ENCODE results near the gene AQP1.

Gene AQP1

GRCh38 chr7:30920021-30920583 is 8.4 kb downstream of the AQP1 start:
- no peaks in the 10 kb centered on the region for H3K9me3 Mint-ChIP-seq
- H3K4me1 Mint-ChIP-seq, result peaks cover 32% of the 10 kb centered on the region
- H3K27ac Mint-ChIP-seq, result peak overlapping the region in 2 of 3 experiments; percentile 15 to 38
- H3K36me3 Mint-ChIP-seq (ENCODE audit: low read depth), result no peaks in the 10 kb centered on the region
- no peak for TF ChIP-seq CTCF (IDR thresholded peaks at IDR 0.05; ENCODE audit: unreplicated experiment in 3 of 3)
- H3K4me3 Mint-ChIP-seq, result no peak overlapping the region
- H3K27me3 Mint-ChIP-seq (ENCODE audit: low read depth), result no peaks in the 10 kb centered on the region

GRCh38 chr7:30920584-30921539 is 9.2 kb downstream of the AQP1 start:
- no peak overlapping the region for H3K4me3 Mint-ChIP-seq

GRCh38 chr7:30921540-30922401 is 10.1 kb downstream of the AQP1 start:
- Mint-ChIP-seq H3K27me3 (ENCODE audit: low read depth) (no peaks in the 10 kb centered on the region), H3K27ac (no peak overlapping the region), H3K9me3 (no peaks in the 10 kb centered on the region), H3K4me3 (no peak overlapping the region), H3K36me3 (ENCODE audit: low read depth) (no peaks in the 10 kb centered on the region), H3K4me1 (peaks cover 29% of the 10 kb centered on the region)
- no peak for TF ChIP-seq CTCF (IDR thresholded peaks at IDR 0.05; ENCODE audit: unreplicated experiment in 3 of 3)

More at GRCh38 chr7:30920584-30921539, 9.2 kb downstream of the AQP1 start:
- Mint-ChIP-seq H3K4me1 (peaks cover 32% of the 10 kb centered on the region), H3K36me3 (ENCODE audit: low read depth) (no peaks in the 10 kb centered on the region), H3K27me3 (ENCODE audit: low read depth) (no peaks in the 10 kb centered on the region), H3K9me3 (no peaks in the 10 kb centered on the region), H3K27ac (peak overlapping the region in 1 of 3 experiments; percentile 48)
- no peak for TF ChIP-seq CTCF (IDR thresholded peaks at IDR 0.05; ENCODE audit: unreplicated experiment in 3 of 3)

- Mint-ChIP-seq H3K36me3 (ENCODE audit: low read depth) (no peaks in the 10 kb centered on the region), H3K27ac (no peak overlapping the region), H3K4me3 (no peak overlapping the region), H3K27me3 (ENCODE audit: low read depth) (no peaks in the 10 kb centered on the region), H3K9me3 (no peaks in the 10 kb centered on the region), H3K4me1 (peaks cover 20% of the 10 kb centered on the region)
- no peak for TF ChIP-seq CTCF (IDR thresholded peaks at IDR 0.05; ENCODE audit: unreplicated experiment in 3 of 3)
These were observed 10.9 kb downstream of the AQP1 start for GRCh38 chr7:30922596-30922995.

GRCh38 chr7:30923009-30923773 is 11.5 kb downstream of the AQP1 start:
- no peak overlapping the region for H3K27ac Mint-ChIP-seq
- H3K4me1 Mint-ChIP-seq, result peaks cover 20% of the 10 kb centered on the region
- no peak for TF ChIP-seq CTCF (IDR thresholded peaks at IDR 0.05; ENCODE audit: unreplicated experiment in 3 of 3)
- H3K9me3 Mint-ChIP-seq, result peaks cover 3% of the 10 kb centered on the region
- H3K27me3 Mint-ChIP-seq (ENCODE audit: low read depth), result no peaks in the 10 kb centered on the region
- H3K36me3 Mint-ChIP-seq (ENCODE audit: low read depth), result no peaks in the 10 kb centered on the region
- no peak overlapping the region for H3K4me3 Mint-ChIP-seq
